H9 (cell line): ENCODE results near the gene ADA. TPM values are rescaled to one million over a fixed set of nuclear protein-coding genes. Genes with fewer than 3 reads are reported as not detected.

Experiments
- DNase-seq: peaks from one replicate; pipeline ENCODE4 v3.0.0-alpha.2; 2017
- H2AFZ ChIP-seq: one replicate; pipeline ENCODE4 v1.6.1; 2013; ENCODE audit warnings: mild to moderate bottlenecking, low read length, control low read depth, moderate library complexity
- H2AK5ac ChIP-seq: 2 replicates; pipeline ENCODE4 v1.6.1; 2013; ENCODE audit warnings: low read length, control low read depth, mixed read lengths; ENCODE audit not compliant: insufficient read length
- H2BK120ac ChIP-seq: one replicate; pipeline ENCODE4 v1.6.1; 2013; ENCODE audit warnings: low read depth, mild to moderate bottlenecking, low read length, control low read depth, inconsistent platforms; ENCODE audit not compliant: poor library complexity, severe bottlenecking
- H2BK12ac ChIP-seq: 2 replicates; pipeline ENCODE4 v1.6.1; 2013; ENCODE audit warnings: low read length, control low read depth, mixed read lengths, low read depth; ENCODE audit not compliant: insufficient read length
- H2BK15ac ChIP-seq: 2 replicates; pipeline ENCODE4 v1.6.1; 2013; ENCODE audit warnings: low read depth, low read length, control low read depth
- H2BK20ac ChIP-seq: one replicate; pipeline ENCODE4 v1.6.1; 2013; ENCODE audit warnings: low read depth, mild to moderate bottlenecking, low read length, control low read depth, inconsistent platforms; ENCODE audit not compliant: poor library complexity, severe bottlenecking
- H2BK5ac ChIP-seq: 2 replicates; pipeline ENCODE4 v1.6.1; 2013; ENCODE audit warnings: low read length, control low read depth, mixed read lengths; ENCODE audit not compliant: insufficient read length
- H3K14ac ChIP-seq: 2 replicates; pipeline ENCODE4 v1.6.1; 2013; ENCODE audit warnings: low read length, control low read depth; ENCODE audit not compliant: insufficient read depth
- H3K18ac ChIP-seq: 2 replicates; pipeline ENCODE4 v1.6.1; 2013; ENCODE audit warnings: low read depth, mild to moderate bottlenecking, mixed read lengths, low read length, control low read depth; ENCODE audit not compliant: insufficient read length
- H3K23ac ChIP-seq: 2 replicates; pipeline ENCODE4 v1.6.1; 2013; ENCODE audit warnings: low read length, control low read depth, mixed read lengths, low read depth; ENCODE audit not compliant: insufficient read length
- H3K23me2 ChIP-seq: 2 replicates; pipeline ENCODE4 v1.6.1; 2013; ENCODE audit warnings: low read depth, mild to moderate bottlenecking, mixed read lengths, low read length, control low read depth; ENCODE audit not compliant: insufficient read length, poor library complexity, severe bottlenecking
- H3K27ac ChIP-seq: 2 replicates; pipeline ENCODE4 v1.5.1; 2013; ENCODE audit warnings: low read length, control low read depth, mixed read lengths, low read depth; ENCODE audit not compliant: insufficient read length
- H3K27me3 ChIP-seq: 2 replicates; pipeline ENCODE4 v1.6.1; 2013; ENCODE audit warnings: low read length, control low read depth, inconsistent platforms; ENCODE audit not compliant: insufficient read depth
- H3K4ac ChIP-seq: 2 replicates; pipeline ENCODE4 v1.6.1; 2013; ENCODE audit warnings: low read depth, mild to moderate bottlenecking, control low read depth, inconsistent platforms, low read length, moderate library complexity
- H3K4me1 ChIP-seq: 2 replicates; pipeline ENCODE4 v1.6.1; 2013; ENCODE audit warnings: low read length, control low read depth, inconsistent platforms; ENCODE audit not compliant: insufficient read depth
- H3K4me2 ChIP-seq: 2 replicates; pipeline ENCODE4 v1.6.1; 2013; ENCODE audit warnings: low read length, control low read depth, mixed read lengths; ENCODE audit not compliant: insufficient read length, insufficient read depth
- H3K56ac ChIP-seq: 2 replicates; pipeline ENCODE4 v1.6.1; 2013; ENCODE audit warnings: low read depth, mild to moderate bottlenecking, mixed read lengths, low read length, control low read depth; ENCODE audit not compliant: insufficient read length
- H3K79me1 ChIP-seq: 2 replicates; pipeline ENCODE4 v1.6.1; 2013; ENCODE audit warnings: low read depth, mild to moderate bottlenecking, moderate library complexity, low read length, control low read depth, inconsistent platforms; ENCODE audit not compliant: insufficient read depth, poor library complexity, severe bottlenecking
- H3K79me2 ChIP-seq: 2 replicates; pipeline ENCODE4 v1.6.1; 2013; ENCODE audit warnings: low read length, control low read depth, inconsistent platforms; ENCODE audit not compliant: insufficient read depth
- H3K9ac ChIP-seq: 2 replicates; pipeline ENCODE4 v1.6.1; 2013; ENCODE audit warnings: low read length, control low read depth, mixed read lengths; ENCODE audit not compliant: insufficient read length; ENCODE audit errors: extremely low read depth
- H3K9me3 ChIP-seq: one replicate; pipeline ENCODE4 v1.6.1; 2013; ENCODE audit warnings: low read depth, low read length, inconsistent platforms; ENCODE audit not compliant: control insufficient read depth
- H3T11ph ChIP-seq: one replicate; pipeline ENCODE4 v1.6.1; 2013; ENCODE audit warnings: mild to moderate bottlenecking, low read length, control low read depth, inconsistent platforms
- H4K20me1 ChIP-seq: one replicate; pipeline ENCODE4 v1.6.1; 2013; ENCODE audit not compliant: control insufficient read depth, insufficient read length, insufficient read depth
- H4K5ac ChIP-seq: 2 replicates; pipeline ENCODE4 v1.6.1; 2013; ENCODE audit warnings: low read depth, mild to moderate bottlenecking, mixed read lengths, low read length, control low read depth; ENCODE audit not compliant: insufficient read length
- H4K8ac ChIP-seq: replicated peaks from 2 replicates; pipeline ENCODE4 v1.6.1; 2013; ENCODE audit warnings: low read length, control low read depth, mixed read lengths, low read depth; ENCODE audit not compliant: insufficient read length
- H4K91ac ChIP-seq: 2 replicates; pipeline ENCODE4 v1.6.1; 2013; ENCODE audit warnings: low read depth, mild to moderate bottlenecking, moderate library complexity, mixed read lengths, low read length, control low read depth; ENCODE audit not compliant: insufficient read length
- H3K27ac Mint-ChIP-seq, 3 experiments: 2 replicates in 2 of 3; 3 replicates in 1 of 3; pipeline ENCODE4 v1.8.0; 2020 to 2021; ENCODE audit warnings: mixed read lengths in 3 of 3, mild to moderate bottlenecking in 1 of 3, moderate library complexity in 1 of 3
- H3K27me3 Mint-ChIP-seq: 2 replicates; pipeline ENCODE4 v1.8.0; 2021; ENCODE audit warnings: low read depth, mild to moderate bottlenecking, moderate library complexity, mixed read lengths
- H3K36me3 Mint-ChIP-seq, 3 experiments: 2 replicates in 2 of 3; 3 replicates in 1 of 3; pipeline ENCODE4 v1.8.0; 2020 to 2021; ENCODE audit warnings: low read depth in 3 of 3, mixed read lengths in 3 of 3; ENCODE audit not compliant: insufficient read depth in 1 of 3
- H3K4me1 Mint-ChIP-seq, 2 experiments: 2 replicates each; pipeline ENCODE4 v1.8.0; 2020; ENCODE audit warnings: mixed read lengths in 2 of 2
- H3K4me3 Mint-ChIP-seq, 2 experiments: 2 replicates in 1 of 2; 3 replicates in 1 of 2; pipeline ENCODE4 v1.8.0; 2020 to 2021; ENCODE audit warnings: mild to moderate bottlenecking in 2 of 2, mixed read lengths in 2 of 2, moderate library complexity in 1 of 2
- H3K9me3 Mint-ChIP-seq, 2 experiments: 2 replicates in 1 of 2; 3 replicates in 1 of 2; pipeline ENCODE4 v1.8.0; 2020; ENCODE audit warnings: mild to moderate bottlenecking in 2 of 2, mixed read lengths in 2 of 2, moderate library complexity in 1 of 2
- CTCF ChIP-seq: fragments of 200-600 bp; sonication (generic); conservative IDR thresholded peaks from 3 replicates; pipeline ENCODE4 v1.8.0; 2021; ENCODE audit warnings: antibody characterized with exemption, mild to moderate bottlenecking
- WGBS: extraction: QIAGEN DNeasy Blood & Tissue Kit; methylation state at CpG from one replicate; pipeline ENCODE4 v1.1.7; 2013; ENCODE audit warnings: missing lambda C conversion rate, low lambda C conversion rate, mixed read lengths; ENCODE audit not compliant: insufficient read length; ENCODE audit errors: extremely low coverage; 5-methylcytosine and 5-hydroxymethylcytosine counted together
- total RNA-seq: library from RNA; stranded (reverse); gene quantifications from 2 replicates; pipeline ENCODE4 v1.2.1, GENCODE V29; 2021

ADA gene
- total RNA-seq, 1 experiment from 2014 or later, result 22.0 TPM

- H3K23me2 ChIP-seq, result no peaks in the 10 kb centered on the region
- H4K5ac ChIP-seq, result no peak overlapping the region
- H3K9me3 ChIP-seq, result no peaks in the 10 kb centered on the region
- peaks cover 32 to 44% of the 10 kb centered on the region in 2 experiments for H3K4me1 Mint-ChIP-seq
- H3K27ac ChIP-seq, result no peak overlapping the region
- H2BK120ac ChIP-seq, result no peak overlapping the region
- H2BK20ac ChIP-seq, result no peak overlapping the region
- no CpG with 5 or more reads among the region's 4 CpGs for WGBS
- no peak overlapping the region for H2AFZ ChIP-seq
- peaks cover 8% of the 10 kb centered on the region; the same call in 1 of the 2 replicates for H3K4me1 ChIP-seq
- H4K91ac ChIP-seq, result no peak overlapping the region
- no peaks in the 10 kb centered on the region for H3K27me3 Mint-ChIP-seq
- H3K4ac ChIP-seq, result no peak overlapping the region
- H3K79me1 ChIP-seq, result no peaks in the 10 kb centered on the region
- no peak overlapping the region for H3K4me2 ChIP-seq
- no peak overlapping the region for H3K14ac ChIP-seq
- no peaks in the 10 kb centered on the region for H3K79me2 ChIP-seq
- DNase-seq, result no peak
- H3K27ac Mint-ChIP-seq, result no peak overlapping the region
- no peaks in the 10 kb centered on the region for H3K27me3 ChIP-seq
- H2BK12ac ChIP-seq, result no peak overlapping the region
- no peak overlapping the region for H3K18ac ChIP-seq
- no peaks in the 10 kb centered on the region for H3K9me3 Mint-ChIP-seq
- no peak overlapping the region for H2BK5ac ChIP-seq
- no peak overlapping the region for H3K9ac ChIP-seq
- no peak overlapping the region for H3K23ac ChIP-seq
- H2BK15ac ChIP-seq, result no peak overlapping the region
- no peaks in the 10 kb centered on the region; a peak in 1 of 7 replicates for H3K36me3 Mint-ChIP-seq
- no peak overlapping the region for H4K8ac ChIP-seq
- no peak for TF ChIP-seq CTCF
- no peak overlapping the region for H3T11ph ChIP-seq
- no peak overlapping the region for H2AK5ac ChIP-seq
- H3K4me3 Mint-ChIP-seq, result no peak overlapping the region; a peak in 1 of 5 replicates
- no peak overlapping the region for H3K56ac ChIP-seq
- H4K20me1 ChIP-seq, result no peaks in the 10 kb centered on the region
Observed at GRCh38 chr20:44596010-44596409, 55.5 kb downstream of the ADA start.
